C4-2B (cell line): Measurements from ENCODE around the gene ID2.

ENCODE experiments used
- H3K27ac ChIP-seq: fragments of 450-650 bp; 2 replicates; pipeline ENCODE4 v1.5.1; 2017
- CTCF ChIP-seq: fragments of 450-650 bp; conservative IDR thresholded peaks from 2 replicates; pipeline ENCODE4 v1.5.1; 2017; ENCODE audit warnings: mild to moderate bottlenecking
- ZFX ChIP-seq: fragments of 450-650 bp; IDR thresholded peaks from 2 replicates; pipeline ENCODE4 v1.6.1; 2017

Gene ID2

DNA sequence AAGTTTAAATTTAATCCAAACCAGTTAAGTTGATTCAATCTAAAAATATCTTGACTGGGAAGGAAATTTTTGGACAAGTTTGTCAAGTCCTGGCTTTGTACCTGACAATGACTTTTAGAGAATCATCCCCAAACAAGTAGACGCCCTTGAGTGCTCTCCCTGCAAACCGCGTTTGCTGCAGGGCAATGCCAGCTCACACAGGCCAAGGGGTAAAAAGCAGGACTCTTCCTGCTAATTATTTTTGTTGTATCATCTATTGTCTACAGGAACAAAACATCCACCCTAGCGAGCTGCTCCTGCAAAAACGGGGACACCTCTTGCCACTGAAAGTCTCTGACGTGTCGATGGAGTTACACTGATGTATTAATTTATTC, 10.9 kb downstream of the ID2 start:
- no peak overlapping the region for H3K27ac ChIP-seq
- TF ChIP-seq CTCF (no peak), ZFX (no peak)

GRCh38 chr2:8693157-8693821, 11.4 kb downstream of the ID2 start:
- H3K27ac ChIP-seq: no peak overlapping the region
- TF ChIP-seq CTCF (peak; percentile 78), ZFX (no peak)

DNA sequence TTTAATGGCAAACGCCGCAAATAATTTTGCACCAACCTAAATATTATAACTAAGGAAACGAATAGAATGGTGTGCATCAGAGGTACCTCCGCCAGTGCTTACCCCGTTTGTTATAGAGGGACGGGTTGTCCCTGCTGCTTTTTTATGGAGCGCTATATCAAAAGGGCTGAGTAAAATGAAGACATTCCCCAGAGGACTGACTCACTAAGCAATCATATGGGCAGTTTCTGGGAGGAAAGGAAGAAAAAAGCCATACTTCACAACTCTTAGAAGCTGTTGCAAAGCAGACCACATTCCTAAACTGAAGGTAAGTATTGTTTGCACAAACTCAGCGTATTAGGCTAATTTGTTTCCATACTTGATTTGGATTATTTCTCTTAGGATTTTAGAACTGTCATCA, 12.9 kb downstream of the ID2 start:
- TF ChIP-seq ZFX: no peak
- TF ChIP-seq CTCF: no peak

DNA sequence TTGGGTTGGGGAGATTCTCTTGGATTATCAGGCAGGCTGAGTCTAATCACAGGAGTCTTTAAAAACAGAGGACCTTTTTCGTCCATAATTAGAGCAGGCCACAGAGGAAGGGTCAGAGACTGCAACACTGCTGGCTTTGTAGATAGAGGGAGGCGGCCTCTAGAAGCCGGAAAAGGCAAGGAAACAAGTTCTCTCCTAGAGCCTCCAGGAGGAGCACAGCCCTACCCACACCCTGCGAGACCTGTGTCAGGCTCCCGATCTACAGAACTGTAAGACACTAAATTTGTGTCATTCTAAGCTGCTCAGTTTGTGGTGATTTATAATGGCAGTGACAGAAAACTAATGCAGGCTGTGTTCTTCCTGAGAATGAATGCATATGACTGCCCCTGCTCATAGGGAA, 15.3 kb downstream of the ID2 start:
- no peak overlapping the region for H3K27ac ChIP-seq
- TF ChIP-seq CTCF (no peak), ZFX (no peak)

More for the DNA sequence above, 12.9 kb downstream of the ID2 start:
- H3K27ac ChIP-seq: no peak overlapping the region

GRCh38 chr2:8699839-8700238, 18.0 kb downstream of the ID2 start:
- H3K27ac ChIP-seq: no peak overlapping the region
- no peak for TF ChIP-seq ZFX
- no peak for TF ChIP-seq CTCF

- TF ChIP-seq CTCF (no peak), ZFX (no peak)
Observed at GRCh38 chr2:8701681-8702379, 20.0 kb downstream of the ID2 start.

GRCh38 chr2:8704906-8705305, 23.1 kb downstream of the ID2 start:
- no peak overlapping the region for H3K27ac ChIP-seq
- TF ChIP-seq ZFX (no peak), CTCF (no peak)

More at GRCh38 chr2:8701681-8702379, 20.0 kb downstream of the ID2 start:
- no peak overlapping the region for H3K27ac ChIP-seq
